ENCODE data around the gene USHBP1.

GRCh38 chr19:17293605-17294004, 29.1 kb upstream of the USHBP1 start:
- TF ChIP-seq CTCF (IDR thresholded peaks at IDR 0.05) (no peak), POLR2A (IDR thresholded peaks at IDR 0.05) (no peak), POLR2AphosphoS5 (IDR thresholded peaks at IDR 0.05; ENCODE audit: insufficient read depth in 1 of 2, low read depth in 1 of 2) (no peak)

All from vagina (tissue), 2 donors.